B cell (primary cell): ENCODE measurements around the gene NBEAL2.

Source experiments
- CTCF ChIP-seq: fragments of 200-600 bp; IDR thresholded peaks from one replicate; pipeline ENCODE4 v1.8.0; 2022; ENCODE audit warnings: antibody characterized with exemption, mild to moderate bottlenecking
- EZH2 ChIP-seq: IDR thresholded peaks from 2 replicates; pipeline ENCODE4 v1.6.1; 2012; ENCODE audit warnings: borderline replicate concordance, low read depth, mild to moderate bottlenecking, moderate library complexity, low read length; ENCODE audit not compliant: insufficient read depth, poor library complexity, severe bottlenecking

GRCh38 chr3:46986782-46987310 is 7.4 kb downstream of the NBEAL2 start:
- TF ChIP-seq CTCF (no peak), EZH2 (no peak)
